ENCODE measurements around the gene MRPL24.

Gene MRPL24

DNA sequence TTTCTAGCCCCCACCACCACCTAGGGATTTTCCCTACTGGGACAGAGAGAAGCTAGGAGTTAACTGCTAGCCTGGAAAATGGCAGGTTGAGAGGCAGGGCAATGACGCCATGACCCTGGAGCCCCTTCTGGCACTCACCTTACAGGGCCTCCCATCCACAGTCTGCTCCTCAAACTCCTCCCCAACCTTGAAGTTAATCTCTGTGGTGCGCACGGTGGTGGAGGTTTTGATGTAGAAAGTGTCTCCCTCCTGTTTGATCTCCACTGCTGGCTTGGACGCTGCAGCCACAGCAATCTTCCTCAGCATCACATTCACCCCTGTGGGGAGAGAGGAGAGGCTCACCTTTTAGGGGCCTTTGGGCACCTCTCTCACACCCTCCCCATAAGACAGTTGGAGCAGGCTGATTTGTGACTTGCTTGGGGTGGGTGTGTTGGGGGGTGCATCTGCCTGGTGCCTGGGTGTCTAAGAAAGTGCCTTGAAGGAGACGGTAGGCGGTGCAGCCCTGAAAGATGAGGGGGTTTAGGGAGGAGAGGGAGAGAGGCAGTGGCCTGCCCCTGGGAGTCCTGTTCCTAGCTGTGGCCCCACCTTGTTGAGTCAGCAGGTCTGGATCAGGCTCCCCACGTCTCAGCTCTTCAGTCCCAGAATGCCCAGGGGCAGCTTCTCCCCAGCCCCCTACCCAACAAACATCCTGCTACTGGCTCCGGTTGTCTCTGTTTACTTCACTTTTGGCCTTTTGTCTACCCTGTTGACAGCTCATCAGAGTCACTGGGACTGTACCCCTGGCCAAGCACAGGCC is 40.0 kb downstream of the MRPL24 start:
- TF ChIP-seq, protein P1, sequence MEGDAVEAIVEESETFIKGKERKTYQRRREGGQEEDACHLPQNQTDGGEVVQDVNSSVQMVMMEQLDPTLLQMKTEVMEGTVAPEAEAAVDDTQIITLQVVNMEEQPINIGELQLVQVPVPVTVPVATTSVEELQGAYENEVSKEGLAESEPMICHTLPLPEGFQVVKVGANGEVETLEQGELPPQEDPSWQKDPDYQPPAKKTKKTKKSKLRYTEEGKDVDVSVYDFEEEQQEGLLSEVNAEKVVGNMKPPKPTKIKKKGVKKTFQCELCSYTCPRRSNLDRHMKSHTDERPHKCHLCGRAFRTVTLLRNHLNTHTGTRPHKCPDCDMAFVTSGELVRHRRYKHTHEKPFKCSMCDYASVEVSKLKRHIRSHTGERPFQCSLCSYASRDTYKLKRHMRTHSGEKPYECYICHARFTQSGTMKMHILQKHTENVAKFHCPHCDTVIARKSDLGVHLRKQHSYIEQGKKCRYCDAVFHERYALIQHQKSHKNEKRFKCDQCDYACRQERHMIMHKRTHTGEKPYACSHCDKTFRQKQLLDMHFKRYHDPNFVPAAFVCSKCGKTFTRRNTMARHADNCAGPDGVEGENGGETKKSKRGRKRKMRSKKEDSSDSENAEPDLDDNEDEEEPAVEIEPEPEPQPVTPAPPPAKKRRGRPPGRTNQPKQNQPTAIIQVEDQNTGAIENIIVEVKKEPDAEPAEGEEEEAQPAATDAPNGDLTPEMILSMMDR (IDR thresholded peaks at IDR 0.05; ENCODE audit: low read depth, low read length, missing control alignments): no peak
- H3K4me3 ChIP-seq (ENCODE audit: low read depth, low read length): no peak overlapping the region
- no peak for DNase-seq (ENCODE audit: low read depth)

DNA sequence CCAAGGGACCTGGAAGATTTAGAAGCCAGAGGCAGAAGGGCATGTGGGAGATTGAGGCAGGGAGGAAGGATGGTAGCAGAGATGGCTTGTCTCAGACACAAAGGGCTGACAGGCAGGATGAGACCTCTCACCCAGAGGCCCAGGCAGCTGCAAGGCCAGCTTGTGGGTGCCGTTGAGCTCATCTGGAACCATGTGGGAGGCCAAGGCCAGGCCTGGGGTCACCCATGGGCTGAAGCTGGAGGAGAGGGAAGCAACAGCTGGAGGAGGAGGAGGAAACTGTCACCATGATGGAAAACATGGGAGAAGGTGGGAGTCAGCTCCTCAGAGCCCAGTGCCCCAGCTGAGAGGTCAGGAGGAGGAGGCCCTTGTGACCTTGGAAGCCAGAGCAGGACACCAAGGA is 41.9 kb downstream of the MRPL24 start:
- TF ChIP-seq, protein P1 (IDR thresholded peaks at IDR 0.05; ENCODE audit: low read depth, low read length, missing control alignments): no peak
- DNase-seq (ENCODE audit: low read depth): no peak
- H3K4me3 ChIP-seq (ENCODE audit: low read depth, low read length): no peak overlapping the region

DNA sequence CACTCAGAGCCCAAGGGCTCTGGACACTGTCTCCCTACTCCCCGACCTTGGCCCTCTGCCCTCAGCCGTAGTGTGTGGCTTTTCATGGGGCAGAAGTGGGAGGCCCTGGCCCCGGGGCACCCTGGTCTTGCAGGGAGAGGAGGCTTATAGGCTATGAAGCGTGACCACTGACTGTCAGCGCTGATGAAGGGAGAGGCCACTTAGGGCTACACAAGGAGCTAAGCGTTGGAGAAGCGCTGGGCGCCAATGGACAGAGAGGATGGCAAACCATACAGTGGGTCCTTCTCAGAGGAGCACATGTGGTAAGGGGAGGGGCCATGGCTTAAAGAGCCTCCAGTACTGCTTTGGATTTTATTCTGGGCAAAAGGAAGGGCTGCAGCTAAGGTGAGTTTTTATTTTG is 43.4 kb downstream of the MRPL24 start:
- no peak for DNase-seq (ENCODE audit: low read depth)
- no peak overlapping the region for H3K4me3 ChIP-seq (ENCODE audit: low read depth, low read length)
- TF ChIP-seq, protein P1 (IDR thresholded peaks at IDR 0.05; ENCODE audit: low read depth, low read length, missing control alignments): no peak

DNA sequence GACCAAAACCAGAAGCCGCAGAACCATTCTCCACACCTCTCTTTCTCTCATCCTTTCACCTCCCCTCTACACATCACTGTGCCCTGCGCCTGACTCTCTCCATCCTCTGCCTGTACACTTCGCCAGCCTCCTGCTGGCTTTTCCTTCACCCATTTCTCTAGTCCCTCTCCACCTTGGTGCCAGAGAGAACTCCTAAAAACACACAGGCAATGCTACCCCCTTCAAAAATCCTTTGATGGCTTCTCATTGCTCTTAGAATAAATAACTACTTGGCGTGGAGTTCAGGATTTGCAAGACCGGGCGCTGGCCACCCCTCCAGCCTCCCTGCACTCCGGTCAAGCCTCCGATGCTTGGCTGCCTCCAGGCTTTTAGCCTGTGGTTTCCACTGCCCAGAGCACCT is 44.1 kb downstream of the MRPL24 start:
- TF ChIP-seq, protein P1 (IDR thresholded peaks at IDR 0.05; ENCODE audit: low read depth, low read length, missing control alignments): no peak
- no peak for DNase-seq (ENCODE audit: low read depth)
- H3K4me3 ChIP-seq (ENCODE audit: low read depth, low read length): no peak overlapping the region

DNA sequence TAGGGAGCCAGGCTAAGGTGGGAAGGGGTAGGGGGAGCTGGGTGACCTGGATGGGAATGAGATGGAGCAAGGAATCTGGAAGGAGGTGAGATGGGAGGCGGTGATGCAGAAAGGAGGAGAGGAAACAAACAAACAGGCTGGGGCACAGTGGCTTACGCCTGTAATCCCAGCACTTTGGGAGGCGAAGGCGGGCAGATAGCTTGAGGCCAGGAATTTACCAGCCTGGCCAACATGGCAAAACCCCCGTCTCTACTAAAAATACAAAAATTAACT is 46.3 kb downstream of the MRPL24 start:
- no peak overlapping the region for H3K4me3 ChIP-seq (ENCODE audit: low read depth, low read length)
- no peak for DNase-seq (ENCODE audit: low read depth)
- TF ChIP-seq, protein P1 (IDR thresholded peaks at IDR 0.05; ENCODE audit: low read depth, low read length, missing control alignments): no peak

DNA sequence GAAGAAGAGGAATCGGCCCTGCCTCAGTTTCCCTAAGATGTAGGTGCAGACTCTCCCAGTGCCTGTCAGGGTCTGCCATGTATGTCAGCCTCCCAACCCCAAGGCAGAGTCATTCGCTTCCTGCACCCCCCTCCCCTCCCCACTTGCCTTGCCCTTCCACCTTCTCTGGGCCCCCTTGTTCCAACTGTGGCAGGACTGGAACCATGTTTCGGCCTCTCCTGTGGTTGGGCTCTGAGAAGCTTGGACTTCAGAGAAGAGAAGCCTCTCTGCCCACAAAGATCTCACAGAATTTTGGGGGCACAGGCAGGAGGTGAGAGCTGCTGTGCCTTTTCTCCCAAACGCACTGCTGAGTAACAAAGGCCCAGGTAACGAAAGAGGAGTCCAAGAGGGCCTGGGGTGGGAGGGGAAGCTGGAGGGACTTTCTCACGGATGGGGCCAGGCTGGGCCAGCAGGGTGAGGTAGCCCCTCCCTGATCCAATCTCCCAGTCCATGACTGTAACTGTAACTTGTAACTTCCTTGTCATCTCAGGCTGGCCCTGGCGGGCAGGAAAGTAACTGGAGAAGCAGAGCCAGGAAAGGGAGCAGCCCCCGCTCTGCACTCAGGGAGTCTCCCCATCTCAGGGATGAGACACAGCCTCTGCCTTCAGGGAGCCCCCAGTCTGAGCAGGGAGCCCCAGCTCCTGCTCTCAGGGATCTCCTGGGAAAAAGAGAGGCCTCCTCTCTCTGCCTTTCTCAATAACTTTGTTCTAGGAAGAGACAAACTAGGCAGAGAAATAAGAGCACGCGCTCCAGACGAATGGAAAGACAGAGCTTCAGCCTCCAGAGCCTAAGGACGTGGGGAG is 46.8 kb downstream of the MRPL24 start:
- TF ChIP-seq, protein P1 (IDR thresholded peaks at IDR 0.05; ENCODE audit: low read depth, low read length, missing control alignments): no peak
- DNase-seq (ENCODE audit: low read depth): no peak
- H3K4me3 ChIP-seq (ENCODE audit: low read depth, low read length): no peak overlapping the region

Measured in GM12864 (cell line).